GM21423 (cell line): ENCODE measurements around the gene ZFP36L2.
"Not testable (repeated sequence)": the region's sequence is repeated elsewhere in the genome, so short reads cannot be mapped to it uniquely, and the experiment has no call there.

Experiments used
- ATAC-seq: cut with Tn5 transposase; IDR thresholded peaks from one replicate; pipeline ENCODE4 v1.9.1; 2021; ENCODE audit warnings: mild to moderate bottlenecking, moderate library complexity; ENCODE audit not compliant: unreplicated experiment

The ZFP36L2 gene

DNA sequence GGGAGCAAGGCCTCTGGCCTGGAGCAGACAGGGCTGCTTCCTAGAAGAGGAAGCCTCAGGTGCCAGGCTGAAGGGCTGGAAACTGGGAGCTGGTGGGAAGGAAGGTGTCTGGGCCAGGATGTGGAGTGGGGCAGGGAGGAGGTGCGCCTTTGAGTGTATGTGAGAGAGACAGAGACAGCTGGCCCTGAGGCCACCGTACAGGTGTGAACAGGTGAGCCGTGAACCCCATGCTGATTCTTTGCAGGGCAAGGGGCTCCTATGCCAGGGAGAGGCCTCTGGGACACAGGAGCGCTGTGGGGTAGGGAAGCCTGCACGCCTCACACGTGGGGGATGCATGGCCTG is 16.3 kb downstream of the ZFP36L2 start:
- no peak for ATAC-seq

DNA sequence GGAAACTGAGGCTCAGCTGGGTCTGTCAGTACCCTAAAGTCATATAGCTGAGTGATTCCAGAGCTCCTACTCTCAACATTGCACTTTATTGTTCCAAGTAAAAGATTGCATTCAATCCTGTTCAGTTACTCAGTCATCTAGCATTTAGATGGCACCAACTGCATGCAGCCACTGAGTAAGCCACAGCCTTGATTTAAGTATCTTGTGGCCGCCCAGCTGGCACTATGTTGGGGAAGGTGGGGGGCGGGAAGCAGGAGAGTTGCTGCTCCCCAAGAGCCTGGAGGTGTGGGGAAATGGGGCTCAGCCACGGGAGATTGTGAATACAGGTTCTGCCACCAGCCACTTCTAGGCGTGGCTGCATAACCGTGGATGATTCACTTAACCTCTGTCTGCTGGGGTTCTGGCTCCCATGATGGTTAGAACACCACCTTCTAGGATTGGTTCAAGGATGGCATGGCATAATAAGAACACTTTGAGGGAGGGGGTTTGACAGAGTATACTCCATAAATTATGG is 17.1 kb downstream of the ZFP36L2 start:
- ATAC-seq, result no peak

DNA sequence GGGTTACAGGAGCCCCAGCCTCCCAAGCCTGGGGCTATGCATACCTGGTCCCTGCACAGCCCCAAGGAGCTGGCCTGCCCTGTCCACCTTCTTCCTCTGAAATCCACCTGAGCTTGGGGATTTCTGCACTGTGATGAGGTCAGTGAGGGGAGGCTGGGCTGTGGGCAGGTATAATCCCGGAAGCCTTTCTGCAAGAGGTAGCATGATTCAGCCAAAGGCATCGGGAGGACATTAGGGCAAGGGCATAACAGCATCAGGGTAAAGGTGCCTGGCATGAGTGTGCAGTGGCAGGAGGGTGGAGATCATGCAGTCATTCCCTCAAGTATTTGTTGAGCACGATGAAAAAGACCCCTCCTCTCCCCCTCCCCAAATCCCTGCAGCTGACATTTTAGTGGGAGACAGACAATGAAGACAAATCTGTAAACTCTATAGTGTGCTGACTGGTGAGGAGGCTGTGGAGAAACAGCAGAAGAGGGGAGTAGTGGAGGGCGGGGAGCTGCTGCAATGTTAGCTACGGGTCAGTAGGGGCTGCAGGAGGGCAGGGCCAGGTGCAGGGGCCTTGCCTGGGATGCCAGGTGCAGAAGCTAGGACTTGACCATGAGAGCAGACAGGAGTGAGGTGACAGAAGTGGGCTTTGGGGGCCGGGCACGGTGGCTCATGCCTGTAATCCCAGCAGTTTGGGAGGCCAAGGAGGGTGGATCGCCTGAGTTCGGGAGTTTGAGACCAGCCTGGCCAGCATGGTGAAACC is 18.7 kb downstream of the ZFP36L2 start:
- no peak for ATAC-seq

DNA sequence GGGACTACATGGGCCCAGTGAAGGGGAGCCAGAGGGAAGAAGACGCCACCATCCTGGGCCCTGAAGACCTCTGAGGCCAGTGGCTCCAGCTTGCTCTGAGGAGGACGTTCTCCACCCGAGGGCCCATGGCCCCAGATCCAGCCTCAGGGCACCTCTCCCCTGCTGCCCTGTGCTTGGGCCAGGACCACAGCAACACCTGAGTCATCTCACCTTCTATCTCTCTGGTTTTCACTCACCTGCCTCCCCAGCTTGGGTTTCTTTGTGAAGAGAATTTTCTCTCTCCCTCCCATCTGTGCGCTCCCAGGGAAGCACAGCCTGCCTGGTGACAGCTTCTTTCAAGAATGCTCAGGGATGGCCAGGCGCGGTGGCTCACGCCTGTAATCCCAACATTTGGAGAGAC is 19.8 kb downstream of the ZFP36L2 start:
- ATAC-seq, result no peak

DNA sequence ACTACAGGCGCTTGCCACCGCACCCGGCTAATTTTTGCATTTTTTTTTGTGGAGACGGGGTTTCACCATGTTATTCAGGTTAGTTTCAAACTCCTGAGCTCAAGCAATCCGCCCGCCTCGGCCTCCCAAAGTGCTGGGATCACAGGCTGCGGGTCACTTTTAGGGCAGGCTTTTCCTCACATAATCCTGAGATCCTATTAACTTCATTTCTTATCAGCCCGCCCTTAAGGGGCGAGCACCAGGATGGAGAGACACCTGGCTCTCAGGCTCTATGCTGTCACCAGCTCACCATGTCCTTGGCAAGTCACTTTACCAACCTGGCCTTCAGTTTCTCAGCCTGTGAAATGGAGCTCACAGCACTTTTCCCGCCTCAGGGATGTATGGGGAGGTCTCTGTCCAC is 23.0 kb downstream of the ZFP36L2 start:
- no peak for ATAC-seq

DNA sequence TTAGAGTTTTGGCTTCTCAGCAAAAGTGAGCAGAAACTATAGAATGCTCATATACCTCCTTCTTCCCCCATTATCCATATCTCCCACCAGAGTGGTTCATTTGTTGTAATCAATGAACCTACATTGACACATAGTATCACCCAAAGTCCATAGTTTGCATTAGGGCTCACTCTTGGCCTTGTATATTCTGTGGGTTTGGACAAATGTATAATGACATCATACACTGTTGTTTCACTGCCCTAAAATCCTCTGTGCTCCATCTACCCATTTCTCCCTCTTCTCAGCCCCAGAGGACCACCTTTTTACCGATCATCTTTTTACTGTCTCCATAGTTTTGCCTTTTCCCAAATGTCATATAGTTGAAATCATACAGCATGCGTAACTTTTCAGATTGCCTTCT is 24.1 kb downstream of the ZFP36L2 start:
- ATAC-seq, result no peak

DNA sequence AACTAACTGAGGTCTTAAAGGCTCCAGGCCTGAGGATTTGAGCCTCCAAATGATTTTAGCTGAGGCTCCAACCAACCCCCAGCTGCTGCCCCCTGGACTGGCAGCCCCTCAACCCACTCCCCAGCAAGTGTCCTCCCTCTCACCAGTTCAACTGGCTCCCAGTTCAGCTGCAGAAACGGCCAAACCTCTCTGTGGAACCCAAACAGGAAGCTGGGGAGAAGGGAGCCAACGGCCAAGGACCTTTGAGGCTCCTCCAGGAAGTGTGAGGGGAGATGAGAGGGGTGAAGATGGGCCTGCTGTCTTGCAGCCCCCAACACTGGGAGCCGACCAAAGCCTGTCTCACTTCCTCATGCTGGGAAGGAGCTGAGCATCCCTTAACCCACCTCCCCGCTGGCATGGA is 24.9 kb downstream of the ZFP36L2 start:
- ATAC-seq, result no peak

DNA sequence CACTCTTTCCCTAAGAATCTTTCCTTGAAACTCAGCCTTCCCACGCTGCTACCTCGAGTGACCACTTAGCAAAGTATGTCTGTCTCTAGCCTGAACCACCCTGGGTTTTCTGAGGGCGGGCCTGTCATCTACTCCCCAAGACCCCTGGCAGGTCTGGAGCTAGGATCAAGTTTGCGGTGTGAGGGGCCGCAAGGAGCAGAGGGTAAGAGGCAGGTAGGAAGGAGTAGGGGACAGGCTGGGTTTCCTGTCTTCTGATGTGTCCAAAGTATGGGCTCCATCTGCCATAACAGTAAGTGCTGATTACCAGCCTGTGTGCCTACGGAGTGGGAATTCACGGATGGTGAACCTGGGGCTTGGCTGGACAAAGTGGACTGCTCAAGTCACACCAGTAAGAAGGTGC is 25.4 kb downstream of the ZFP36L2 start:
- no peak for ATAC-seq

DNA sequence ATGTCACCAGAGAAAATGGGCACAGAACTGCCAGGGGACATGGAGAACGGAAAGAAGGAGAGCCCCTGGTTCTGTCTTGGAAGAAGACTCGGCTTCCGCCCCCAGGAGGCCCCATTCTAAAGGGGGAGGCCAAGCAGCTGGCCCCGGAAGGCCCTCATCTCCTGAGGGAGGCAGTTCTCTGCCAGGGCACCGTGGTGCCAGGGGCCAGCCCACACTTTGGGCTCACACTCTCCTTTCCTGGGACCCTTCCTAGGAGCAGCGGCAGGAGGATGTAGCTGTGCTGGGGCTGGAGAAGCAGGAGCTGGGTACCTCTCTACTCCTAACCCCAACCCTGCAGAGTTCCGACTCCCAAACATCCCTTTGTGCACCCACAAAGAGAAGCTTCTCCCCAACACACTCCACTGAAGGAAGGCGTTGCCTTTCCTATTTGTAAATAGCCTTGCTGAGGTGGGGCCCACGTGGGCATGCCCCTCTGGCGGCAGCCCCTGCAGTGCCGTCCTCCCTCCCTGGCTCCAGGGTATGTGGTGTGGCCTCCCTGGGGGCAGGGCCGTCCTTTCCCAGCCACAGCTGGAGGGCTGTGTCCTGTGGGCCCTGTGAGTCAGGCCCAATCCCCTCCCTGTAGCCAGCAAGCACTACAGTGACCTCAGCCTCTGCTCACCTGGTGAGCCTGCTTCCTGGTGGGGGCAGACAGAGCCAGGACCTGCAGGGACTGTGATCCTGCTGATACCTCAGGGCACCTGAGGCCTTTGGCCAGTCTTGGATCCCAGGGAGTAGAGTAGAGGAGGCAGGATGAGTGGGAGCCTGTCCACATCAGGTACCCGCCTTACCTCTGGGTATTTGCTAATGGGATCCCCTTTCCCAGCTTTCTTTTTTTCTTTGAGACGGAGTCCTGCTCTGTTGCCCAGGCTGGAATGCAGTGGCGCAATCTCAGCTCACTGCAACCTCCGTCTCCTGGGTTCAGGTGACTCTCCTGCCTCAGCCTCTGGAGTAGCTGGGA is 26.6 kb downstream of the ZFP36L2 start:
- no peak for ATAC-seq

DNA sequence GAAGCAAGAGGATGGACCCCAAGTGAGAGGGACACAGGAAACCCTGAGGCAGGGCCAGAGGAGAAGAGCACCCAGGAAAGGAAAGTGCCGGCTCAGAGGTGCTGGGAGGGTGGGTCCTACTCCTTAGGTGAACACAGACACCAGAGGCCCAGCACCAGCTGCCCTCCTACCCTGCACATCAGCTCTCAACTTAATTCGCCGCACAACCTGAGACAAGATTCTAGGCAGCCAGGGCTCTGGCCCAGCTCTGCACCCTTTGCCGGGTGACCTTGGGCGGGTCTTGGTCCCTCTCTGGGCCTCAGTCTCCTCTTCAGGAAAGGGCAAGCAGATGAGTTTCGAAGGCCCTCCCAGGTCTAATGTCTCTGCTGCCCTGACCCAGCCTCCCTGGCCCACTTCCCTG is 28.1 kb downstream of the ZFP36L2 start:
- ATAC-seq, result no peak

DNA sequence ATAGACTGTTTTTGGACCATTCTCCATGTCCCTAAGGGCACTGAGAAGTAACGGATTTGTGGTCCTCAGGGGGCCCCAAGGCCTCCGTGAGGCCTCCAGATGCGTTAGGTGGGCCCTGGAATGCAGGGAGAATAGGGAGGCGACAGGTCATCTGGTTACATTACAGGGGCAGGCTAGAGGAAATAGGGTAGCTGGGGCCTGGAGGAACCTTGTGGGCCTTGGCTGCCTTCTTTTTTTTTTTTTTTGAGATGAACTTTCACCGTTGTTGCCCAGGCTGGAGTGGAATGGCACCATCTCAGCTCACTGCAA is 28.9 kb downstream of the ZFP36L2 start:
- no peak for ATAC-seq

DNA sequence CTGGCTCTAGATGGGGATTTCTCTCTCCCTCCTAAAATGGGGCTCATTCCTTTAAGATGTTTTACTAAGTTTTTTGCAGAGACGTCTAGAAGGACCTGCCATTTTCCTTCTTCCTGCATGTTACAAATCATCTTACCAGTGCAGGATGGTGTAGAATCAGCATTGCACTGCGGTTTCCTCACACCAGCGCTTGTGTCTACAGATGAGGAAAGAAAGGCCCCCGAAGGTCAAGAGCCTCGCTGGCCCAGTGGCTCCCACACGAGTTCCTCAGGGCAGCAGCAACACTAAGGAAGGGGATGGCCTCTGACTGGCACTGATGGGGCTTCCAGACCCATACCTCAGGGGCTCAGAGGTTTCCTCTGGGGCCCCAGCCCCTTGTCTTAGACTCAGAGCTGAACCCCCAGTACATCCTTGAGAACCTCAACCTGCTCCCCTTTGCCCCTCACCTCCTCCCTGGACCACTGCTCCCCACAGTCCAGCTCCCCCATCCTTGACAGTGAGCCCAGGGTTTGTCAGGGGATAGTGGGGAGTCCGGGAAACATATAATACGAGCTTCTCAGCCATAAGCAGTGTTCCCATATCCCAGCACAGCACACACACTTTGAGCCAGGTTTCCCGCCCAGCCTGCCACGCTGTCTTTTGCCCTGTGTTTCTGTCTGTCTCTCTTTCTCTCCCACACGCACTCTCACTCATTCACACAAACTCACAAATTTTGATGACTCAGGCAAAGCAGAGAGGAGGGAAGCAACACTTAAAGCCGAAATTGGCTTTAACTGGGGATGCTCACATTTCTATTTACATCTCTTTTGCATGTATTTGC is 29.4 kb downstream of the ZFP36L2 start:
- ATAC-seq, result no peak

DNA sequence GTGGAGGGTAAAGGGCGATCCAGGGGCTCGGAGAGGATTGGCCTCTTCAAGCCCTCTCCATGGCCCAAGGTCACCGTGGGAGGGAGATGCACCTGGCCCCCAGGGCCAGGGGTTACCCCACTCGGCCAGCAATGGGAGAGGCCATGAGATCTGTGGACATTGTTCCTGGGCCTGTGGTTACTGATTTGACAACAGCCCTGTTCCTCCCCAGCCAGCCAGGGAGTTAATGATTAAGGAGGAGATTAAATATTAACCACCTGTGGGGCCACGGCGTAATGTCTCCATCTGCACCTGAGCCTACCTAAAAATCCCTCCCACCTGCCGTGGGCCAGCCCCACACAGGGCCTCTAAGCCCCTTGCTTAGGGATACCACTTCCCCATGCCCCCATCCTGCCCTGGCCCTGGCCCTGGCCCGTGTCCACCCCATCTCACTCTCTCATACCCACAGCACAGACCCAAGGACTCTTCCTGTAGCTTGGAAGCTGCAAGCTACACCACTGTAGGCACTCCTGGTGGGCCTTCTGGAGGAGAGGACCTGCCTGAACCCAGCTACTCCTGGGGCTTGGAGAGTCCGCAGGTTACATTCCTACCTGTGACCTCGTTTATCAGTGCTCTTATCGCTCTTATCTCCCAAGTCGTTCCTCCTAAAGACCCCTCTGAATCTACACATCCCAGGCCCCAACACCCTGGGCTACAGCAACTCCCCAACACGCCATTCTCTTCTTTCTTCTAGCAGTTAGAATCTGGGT is 32.1 kb downstream of the ZFP36L2 start:
- peak; percentile 54 for ATAC-seq

DNA sequence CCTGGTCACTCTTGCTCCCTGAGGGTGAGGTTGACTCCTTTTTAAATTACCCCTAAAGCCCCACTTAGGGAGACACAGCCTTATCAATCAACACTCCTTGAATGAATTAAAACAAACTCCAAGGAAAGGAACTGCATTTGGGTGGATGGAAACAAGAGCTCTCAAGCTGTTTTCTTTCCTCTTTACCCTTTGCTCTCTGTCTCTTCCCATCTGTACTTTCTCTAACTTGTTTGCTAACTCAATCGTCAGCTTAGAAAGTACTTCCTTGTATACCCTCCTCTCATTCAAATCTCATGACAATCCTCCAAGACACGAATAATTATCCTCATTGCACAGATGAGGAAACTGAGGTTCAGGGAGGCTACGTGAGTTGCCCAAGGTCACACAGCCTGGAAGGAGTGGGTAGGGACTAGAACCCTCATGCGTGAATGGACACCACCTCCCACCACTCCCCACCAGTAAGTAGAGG is 32.7 kb downstream of the ZFP36L2 start:
- no peak for ATAC-seq

DNA sequence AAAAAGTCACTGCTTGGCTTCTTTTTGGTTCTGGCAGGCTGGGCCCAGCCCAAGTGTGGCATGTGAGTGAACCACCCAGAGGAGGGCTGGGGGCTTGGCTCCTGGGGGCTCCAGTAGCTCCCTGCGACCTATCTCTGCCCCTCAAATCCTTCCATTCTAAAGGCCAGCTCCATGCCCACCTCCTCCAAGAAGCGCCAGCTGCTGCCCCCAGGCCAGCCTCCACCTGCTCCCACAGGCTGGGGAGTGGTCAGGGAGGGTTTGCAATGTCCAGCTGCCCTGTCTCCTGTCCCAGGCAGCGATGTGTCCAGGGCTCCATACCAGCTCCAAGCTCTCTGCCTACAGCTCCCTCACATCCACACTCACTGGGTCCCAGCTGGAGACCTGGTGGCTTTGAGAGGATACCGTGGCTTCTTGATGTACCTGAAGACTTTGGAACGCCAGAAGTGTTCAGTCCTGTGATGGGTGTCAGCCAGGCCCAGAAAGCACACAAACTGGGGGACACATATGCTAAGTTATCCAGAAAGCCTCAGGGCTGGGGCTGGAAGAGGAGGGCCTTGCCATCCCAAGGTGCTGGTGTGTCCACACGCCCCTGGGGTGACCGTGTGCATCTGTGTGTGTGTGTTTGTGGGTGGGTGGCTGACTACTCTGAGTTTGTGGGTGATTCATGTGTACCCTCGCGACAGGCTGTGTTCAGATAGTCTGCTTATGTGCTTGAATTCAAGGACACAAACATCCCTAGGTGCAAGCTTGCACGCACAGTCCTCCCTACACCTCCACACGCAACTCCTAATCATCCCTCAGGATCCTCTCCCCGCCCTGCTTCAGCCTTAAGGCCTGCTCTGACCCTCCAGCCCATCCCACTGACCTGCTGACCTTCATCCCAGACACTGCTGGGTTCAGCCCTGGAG is 33.4 kb downstream of the ZFP36L2 start:
- no peak for ATAC-seq

DNA sequence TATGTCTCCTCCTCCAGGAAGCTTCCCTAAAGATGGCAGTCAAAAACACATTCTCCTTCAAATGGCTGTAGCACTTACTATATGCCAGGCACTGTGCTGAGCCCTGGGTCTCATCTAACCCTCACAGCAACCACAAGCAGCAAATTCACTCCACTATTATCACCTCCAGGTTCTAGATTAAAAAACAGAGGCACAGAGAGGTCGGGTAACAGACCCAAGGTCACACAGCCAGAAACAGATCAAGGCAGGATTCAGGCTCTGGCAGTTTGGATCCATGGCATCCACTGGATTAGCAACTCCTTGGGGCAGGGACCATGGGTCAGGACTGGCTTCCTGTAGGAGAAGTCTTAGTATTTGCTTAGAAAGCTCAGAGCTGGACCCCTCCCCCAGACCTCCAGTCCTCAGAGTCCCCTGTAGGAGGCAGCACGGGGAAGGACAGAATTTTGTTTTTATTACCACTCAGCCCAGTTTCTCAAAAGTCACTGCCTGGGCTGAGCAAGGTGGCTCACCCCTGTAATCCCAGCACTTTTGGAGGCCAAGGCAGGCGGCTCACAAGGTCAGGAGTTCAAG is 34.4 kb downstream of the ZFP36L2 start:
- ATAC-seq, result no peak

DNA sequence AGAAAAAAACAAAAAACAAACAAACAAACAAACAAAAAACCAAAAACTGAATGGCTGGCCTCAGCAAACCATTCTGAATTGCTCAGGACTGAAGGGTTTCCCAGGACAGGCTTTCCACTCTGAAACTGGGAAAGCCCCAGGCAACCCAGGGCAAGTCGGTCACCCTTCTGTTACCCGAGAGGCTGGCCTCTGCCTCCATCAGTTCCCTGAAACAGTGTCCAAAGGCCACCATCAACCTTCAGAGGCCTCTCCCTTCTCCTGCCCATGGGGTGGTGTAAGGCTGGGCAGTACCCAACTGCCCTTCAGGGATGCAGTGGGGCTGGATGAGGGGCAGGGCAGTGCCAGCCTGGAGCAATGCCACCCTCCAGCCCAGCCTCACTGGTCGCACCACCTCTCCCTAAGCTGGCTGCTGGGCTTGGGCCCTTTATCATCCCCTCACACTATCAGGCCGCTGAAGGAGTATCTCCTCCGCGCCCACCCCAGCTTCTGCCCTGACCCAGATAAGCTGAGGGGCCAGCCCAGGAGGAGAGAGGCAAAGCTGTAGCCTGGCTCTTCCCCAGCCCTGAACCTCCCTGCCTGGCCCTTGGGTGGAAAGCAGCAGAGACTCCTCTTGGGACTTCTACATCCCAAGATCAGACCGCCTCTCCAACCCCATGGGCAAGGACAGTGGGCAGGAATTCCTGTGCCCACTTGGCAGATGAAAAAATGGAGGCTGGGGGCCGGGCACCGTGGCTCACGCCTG is 35.9 kb downstream of the ZFP36L2 start:
- no peak for ATAC-seq

DNA sequence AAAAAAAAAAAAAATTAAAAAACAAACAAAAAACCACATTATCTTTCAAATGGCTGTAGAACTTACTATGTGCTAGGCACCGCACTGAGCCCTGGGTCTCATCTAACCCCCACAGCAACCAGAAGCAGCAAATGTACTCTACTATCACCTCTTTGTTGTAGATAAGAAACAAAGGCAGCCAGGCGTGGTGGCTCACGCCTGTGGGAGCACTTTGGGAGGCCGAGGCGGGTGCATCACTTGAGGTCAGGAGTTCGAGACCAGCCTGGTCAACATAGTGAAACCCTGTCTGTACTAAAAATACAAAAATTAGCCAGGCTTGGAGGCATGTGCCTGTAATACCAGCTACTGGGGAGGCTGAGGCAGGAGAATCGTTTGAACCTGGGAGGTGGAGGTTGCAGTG is 36.5 kb downstream of the ZFP36L2 start:
- not testable (repeated sequence) for ATAC-seq
